Measurements from ENCODE around the gene CALHM2.
"Not testable (repeated sequence)": the region's sequence is repeated elsewhere in the genome, so short reads cannot be mapped to it uniquely, and the experiment has no call there.

The CALHM2 gene

GRCh38 chr10:103449208-103450144, 2.7 kb downstream of the CALHM2 start:
- DNase-seq = no peak

- no peak for DNase-seq
Observed at GRCh38 chr10:103448746-103449145, 3.4 kb downstream of the CALHM2 start.

GRCh38 chr10:103447187-103447586, 5.0 kb downstream of the CALHM2 start:
- no peak for DNase-seq

GRCh38 chr10:103445767-103446567, 6.2 kb downstream of the CALHM2 start:
- no peak for DNase-seq

- no peak for DNase-seq
Observed at GRCh38 chr10:103445366-103445765, 6.8 kb downstream of the CALHM2 start.

- DNase-seq = no peak
Observed at GRCh38 chr10:103444478-103444877, 7.7 kb downstream of the CALHM2 start.

GRCh38 chr10:103443475-103444185, 8.5 kb downstream of the CALHM2 start:
- no peak for DNase-seq

GRCh38 chr10:103442031-103442461, 10.1 kb downstream of the CALHM2 start:
- DNase-seq = no peak

GRCh38 chr10:103441611-103442010, 10.6 kb downstream of the CALHM2 start:
- DNase-seq = no peak

- no peak for DNase-seq
Observed at GRCh38 chr10:103441206-103441605, 11.0 kb downstream of the CALHM2 start.

- no peak for DNase-seq
Observed at GRCh38 chr10:103440416-103440815, 11.8 kb downstream of the CALHM2 start.

GRCh38 chr10:103439776-103440175, 12.4 kb downstream of the CALHM2 start:
- no peak for DNase-seq

GRCh38 chr10:103433858-103434257, 18.3 kb downstream of the CALHM2 start:
- DNase-seq = no peak

- no peak for DNase-seq
Observed at GRCh38 chr10:103431902-103432301, 20.3 kb downstream of the CALHM2 start.

GRCh38 chr10:103429647-103430046, 22.5 kb downstream of the CALHM2 start:
- DNase-seq = no peak

GRCh38 chr10:103428989-103429643, 23.1 kb downstream of the CALHM2 start:
- DNase-seq = no peak

GRCh38 chr10:103427866-103428265, 24.3 kb downstream of the CALHM2 start:
- no peak for DNase-seq

GRCh38 chr10:103423748-103424147, 28.4 kb downstream of the CALHM2 start:
- DNase-seq = no peak

- DNase-seq = no peak
Observed at GRCh38 chr10:103419101-103419500, 33.1 kb downstream of the CALHM2 start.

GRCh38 chr10:103417601-103418000, 34.6 kb downstream of the CALHM2 start:
- DNase-seq = no peak

- DNase-seq = not testable (repeated sequence)
Observed at GRCh38 chr10:103417148-103417469, 35.1 kb downstream of the CALHM2 start.

- DNase-seq = no peak
Observed at GRCh38 chr10:103416436-103417147, 35.6 kb downstream of the CALHM2 start.

All from NCI-H446 treated with DMSO at 0.1 percent for 48 hours (cell line).